ENCODE data around the gene SCYL2.
"Not testable (repeated sequence)": the region's sequence is repeated elsewhere in the genome, so short reads cannot be mapped to it uniquely, and the experiment has no call there.

SCYL2 gene

GRCh38 chr12:100266835-100267602 lies at the start of gene SCYL2, which contains the start of gene DEPDC4:
Gene SCYL2 (plus strand): TSS chr12:100267177. CDS start chr12:100282971, 15,794 bp downstream.
Gene DEPDC4 (minus strand): TSS chr12:100267079. CDS start chr12:100267076, 3 bp downstream.
- peak; percentile 87 for DNase-seq (ENCODE audit: low read depth)

GRCh38 chr12:100219328-100220109 lies 47.5 kb upstream of the SCYL2 start:
- no peak for DNase-seq (ENCODE audit: low read depth)

GRCh38 chr12:100221523-100221922 lies 45.5 kb upstream of the SCYL2 start:
- DNase-seq (ENCODE audit: low read depth): no peak

GRCh38 chr12:100222173-100222572 lies 44.8 kb upstream of the SCYL2 start:
- not testable (repeated sequence) for DNase-seq (ENCODE audit: low read depth)

GRCh38 chr12:100225491-100225890 lies 41.5 kb upstream of the SCYL2 start:
- no peak for DNase-seq (ENCODE audit: low read depth)

GRCh38 chr12:100229036-100229635 lies 37.8 kb upstream of the SCYL2 start:
- no peak for DNase-seq (ENCODE audit: low read depth)

GRCh38 chr12:100229876-100230275 lies 37.1 kb upstream of the SCYL2 start:
- no peak for DNase-seq (ENCODE audit: low read depth)

- not testable (repeated sequence) for DNase-seq (ENCODE audit: low read depth)
Observed at GRCh38 chr12:100231873-100232272, 35.1 kb upstream of the SCYL2 start.

- no peak for DNase-seq (ENCODE audit: low read depth)
Observed at GRCh38 chr12:100234166-100234565, 32.8 kb upstream of the SCYL2 start.

GRCh38 chr12:100234591-100235304 lies 32.2 kb upstream of the SCYL2 start:
- no peak for DNase-seq (ENCODE audit: low read depth)

GRCh38 chr12:100238801-100239200 lies 28.2 kb upstream of the SCYL2 start:
- no peak for DNase-seq (ENCODE audit: low read depth)

- no peak for DNase-seq (ENCODE audit: low read depth)
Observed at GRCh38 chr12:100239589-100239988, 27.4 kb upstream of the SCYL2 start.

- no peak for DNase-seq (ENCODE audit: low read depth)
Observed at GRCh38 chr12:100243137-100243536, 23.8 kb upstream of the SCYL2 start.

- DNase-seq (ENCODE audit: low read depth): no peak
Observed at GRCh38 chr12:100247765-100248164, 19.2 kb upstream of the SCYL2 start.

GRCh38 chr12:100248886-100249285 lies 18.1 kb upstream of the SCYL2 start:
- no peak for DNase-seq (ENCODE audit: low read depth)

- DNase-seq (ENCODE audit: low read depth): no peak
Observed at GRCh38 chr12:100249941-100250340, 17.0 kb upstream of the SCYL2 start.

- DNase-seq (ENCODE audit: low read depth): no peak
Observed at GRCh38 chr12:100251917-100252316, 15.1 kb upstream of the SCYL2 start.

GRCh38 chr12:100253437-100253836 lies 13.5 kb upstream of the SCYL2 start:
- DNase-seq (ENCODE audit: low read depth): no peak

GRCh38 chr12:100254876-100255275 lies 12.1 kb upstream of the SCYL2 start:
- no peak for DNase-seq (ENCODE audit: low read depth)

- DNase-seq (ENCODE audit: low read depth): no peak
Observed at GRCh38 chr12:100258127-100258526, 8.8 kb upstream of the SCYL2 start.

- no peak for DNase-seq (ENCODE audit: low read depth)
Observed at GRCh38 chr12:100263131-100263530, 3.8 kb upstream of the SCYL2 start.

GRCh38 chr12:100265107-100265506 lies 1.9 kb upstream of the SCYL2 start:
- DNase-seq (ENCODE audit: low read depth): not testable (repeated sequence)
